Brain microvascular endothelial cell (primary cell): ENCODE data around the gene METAP1.

Source experiments
- DNase-seq: peaks from one replicate; pipeline ENCODE4 v3.0.0-alpha.2; 2020
- H3K27ac ChIP-seq: fragments of 250-450 bp; sonication (Bioruptor Pico); 2 replicates; pipeline ENCODE4 v1.5.1; 2020; ENCODE audit warnings: mild to moderate bottlenecking, moderate library complexity
- H3K27me3 ChIP-seq: fragments of 250-450 bp; sonication (Bioruptor Pico); replicated peaks from 2 replicates; pipeline ENCODE4 v1.5.1; 2020; ENCODE audit warnings: mild to moderate bottlenecking
- H3K36me3 ChIP-seq: fragments of 250-450 bp; sonication (Bioruptor Pico); replicated peaks from 2 replicates; pipeline ENCODE4 v1.5.1; 2020; ENCODE audit warnings: mild to moderate bottlenecking
- H3K4me3 ChIP-seq: 2 replicates; pipeline ENCODE4 v1.5.1; 2011; ENCODE audit warnings: low read depth, mild to moderate bottlenecking, control low read depth, low read length, moderate library complexity
- CTCF ChIP-seq: IDR thresholded peaks from 2 replicates; pipeline ENCODE4 v1.5.1; 2011; ENCODE audit warnings: low read depth, mild to moderate bottlenecking, moderate library complexity, low read length, control low read depth, inconsistent platforms; ENCODE audit errors: missing control alignments
- in situ Hi-C: cut with HindIII; loops from 2 replicates; pipeline ENCODE4 v1.10.0; 2017; ENCODE audit warnings: low sequenced_read_pairs, low pct_ligation_motif_present

Gene METAP1

DNA sequence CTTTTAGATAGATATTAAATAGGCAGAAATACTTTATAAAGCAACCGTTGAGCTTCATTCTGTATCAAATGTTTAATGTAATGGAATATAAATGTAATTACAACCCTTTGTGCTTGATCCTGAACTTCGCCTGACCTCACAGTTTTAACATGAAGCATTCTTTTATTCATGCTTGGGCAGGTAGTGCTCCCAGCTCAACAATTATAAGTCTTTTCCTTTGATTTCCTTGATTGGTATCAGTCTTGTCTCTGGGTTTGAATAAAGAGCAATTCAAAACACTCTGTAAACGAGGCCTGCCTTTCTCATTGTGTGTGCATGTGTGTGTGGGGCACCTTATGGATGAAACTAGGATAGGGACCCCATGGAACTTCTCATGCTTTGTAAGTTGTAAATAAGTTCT is 6.8 kb downstream of the METAP1 start:
- TF ChIP-seq CTCF: no peak
- no peaks in the 10 kb centered on the region for H3K36me3 ChIP-seq
- in situ Hi-C loops: no loop called here

GRCh38 chr4:99008051-99008450 is 12.5 kb downstream of the METAP1 start:
- in situ Hi-C loops: no loop called here
- no peaks in the 10 kb centered on the region for H3K36me3 ChIP-seq
- no peak overlapping the region for H3K4me3 ChIP-seq
- H3K27ac ChIP-seq: no peak overlapping the region
- DNase-seq: no peak
- TF ChIP-seq CTCF: no peak
- H3K27me3 ChIP-seq: no peaks in the 10 kb centered on the region

More for the DNA sequence above, 6.8 kb downstream of the METAP1 start:
- DNase-seq: no peak
- no peak overlapping the region for H3K27ac ChIP-seq
- no peaks in the 10 kb centered on the region for H3K27me3 ChIP-seq
- no peak overlapping the region for H3K4me3 ChIP-seq

DNA sequence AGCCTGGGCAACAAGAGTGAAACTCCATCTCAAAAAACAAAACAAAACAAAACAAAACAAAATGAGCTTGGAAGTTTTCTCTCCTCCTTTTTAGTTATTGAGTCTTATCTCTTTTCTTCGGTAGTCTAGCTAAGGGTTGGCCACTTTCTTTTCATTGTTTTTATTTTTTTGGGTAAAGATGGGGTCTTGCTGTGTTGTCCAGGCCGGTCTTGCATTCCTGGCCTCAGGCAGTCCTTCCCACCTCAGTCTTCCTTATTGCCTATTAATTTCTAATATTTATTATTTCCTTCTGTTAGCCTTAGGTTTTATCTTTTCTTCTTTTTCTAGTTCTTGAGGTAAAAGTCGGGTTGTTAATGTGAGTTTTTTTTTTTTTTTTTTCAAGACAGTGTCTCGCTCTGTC is 16.4 kb downstream of the METAP1 start:
- Histone ChIP-seq H3K27me3 (no peaks in the 10 kb centered on the region), H3K27ac (no peak overlapping the region), H3K4me3 (no peak overlapping the region), H3K36me3 (no peaks in the 10 kb centered on the region)
- in situ Hi-C loops: no loop called here
- TF ChIP-seq CTCF: no peak
- no peak for DNase-seq

- DNase-seq: peak; percentile 22
- H3K27me3 ChIP-seq: no peaks in the 10 kb centered on the region
- no peak overlapping the region for H3K4me3 ChIP-seq
- no peak for TF ChIP-seq CTCF
- no peak overlapping the region for H3K27ac ChIP-seq
- no peaks in the 10 kb centered on the region for H3K36me3 ChIP-seq
- in situ Hi-C loops: no loop called here
Measured at GRCh38 chr4:99013402-99013843, 17.9 kb downstream of the METAP1 start.

- DNase-seq: no peak
- no peak overlapping the region for H3K27ac ChIP-seq
- in situ Hi-C loops: no loop called here
- no peak for TF ChIP-seq CTCF
- H3K4me3 ChIP-seq: no peak overlapping the region
- H3K27me3 ChIP-seq: no peaks in the 10 kb centered on the region
- no peaks in the 10 kb centered on the region for H3K36me3 ChIP-seq
Measured at GRCh38 chr4:99013884-99014523, 18.5 kb downstream of the METAP1 start.

- no peak overlapping the region for H3K27ac ChIP-seq
- no peaks in the 10 kb centered on the region for H3K27me3 ChIP-seq
- H3K36me3 ChIP-seq: no peaks in the 10 kb centered on the region
- no peak for DNase-seq
- in situ Hi-C loops: no loop called here
- no peak for TF ChIP-seq CTCF
- H3K4me3 ChIP-seq: no peak overlapping the region
Measured at GRCh38 chr4:99021386-99021785, 25.9 kb downstream of the METAP1 start.
